K562 (cell line): ENCODE results near the gene FGGY. TPM values are rescaled to one million over a fixed set of nuclear protein-coding genes. Genes with fewer than 3 reads are reported as not detected.

Experiments used
- ATF1 ChIP-seq, 2 experiments: fragments of 450-650 bp in 1 of 2; IDR thresholded peaks; 2 replicates each; pipeline ENCODE4 v1.6.1; 2016; ENCODE audit warnings: missing compliant biosample characterization in 1 of 2, missing genetic modification characterization in 1 of 2
- ATF3 ChIP-seq, 2 experiments: fragments of 450-650 bp in 1 of 2; sonication (generic) in 1 of 2; formaldehyde crosslinking in 1 of 2; IDR thresholded peaks in 1 of 2; conservative IDR thresholded peaks in 1 of 2; 2 replicates each; pipeline versions ENCODE4 v1.6.1 to v1.8.1; 2016 to 2023; ENCODE audit warnings: mild to moderate bottlenecking in 2 of 2, moderate library complexity in 2 of 2, inconsistent platforms in 1 of 2, missing genetic modification reagents in 1 of 2
- CBFA2T2 ChIP-seq: fragments of 450-650 bp; conservative IDR thresholded peaks from 2 replicates; pipeline ENCODE4 v1.6.1; 2017; ENCODE audit warnings: mild to moderate bottlenecking
- CBX1 ChIP-seq: sonication (generic); IDR thresholded peaks from 2 replicates; pipeline ENCODE4 v1.6.1; 2016; ENCODE audit warnings: antibody characterized with exemption, low read depth, mild to moderate bottlenecking
- E2F5 ChIP-seq: sonication (generic); formaldehyde crosslinking; IDR thresholded peaks from 2 replicates; pipeline ENCODE4 v1.8.0; 2022; ENCODE audit warnings: mild to moderate bottlenecking, missing genetic modification reagents
- ESRRB ChIP-seq: fragments of 250-450 bp; sonication (Bioruptor Pico); IDR thresholded peaks from 2 replicates; pipeline ENCODE4 v1.5.0; 2020; ENCODE audit warnings: mild to moderate bottlenecking, moderate library complexity, borderline replicate concordance
- GTF3C2 ChIP-seq: IDR thresholded peaks from 3 replicates; pipeline ENCODE4 v1.6.1; 2011; ENCODE audit warnings: borderline replicate concordance, mild to moderate bottlenecking, moderate library complexity; ENCODE audit not compliant: insufficient read length; ENCODE audit errors: extremely low read depth
- NCOR1 ChIP-seq: fragments of 450-650 bp; IDR thresholded peaks from 2 replicates; pipeline ENCODE4 v1.6.1; 2016; ENCODE audit warnings: mild to moderate bottlenecking, moderate library complexity
- REST ChIP-seq, 2 experiments: fragments of 450-650 bp; formaldehyde crosslinking in 1 of 2; IDR thresholded peaks; 2 replicates each; pipeline versions ENCODE4 v1.4.0 to v1.6.1; 2014 to 2020; ENCODE audit warnings: mild to moderate bottlenecking in 2 of 2, borderline replicate concordance in 1 of 2, low read depth in 1 of 2
- TARDBP ChIP-seq: fragments of 450-650 bp; IDR thresholded peaks from 2 replicates; pipeline ENCODE4 v1.6.1; 2016
- polyA plus RNA-seq, 8 experiments: library from polyadenylated mRNA; depleted of rRNA in 4 of 8; stranded (reverse) in 5 of 8; unstranded in 3 of 8; fragments of >200 nt; fragmentation: Nextera tagmentation in 2 of 8; fragmentation: Illumina TruSeq in 1 of 8; extraction: Ambion mirVana in 2 of 8; extraction: Trizol in 1 of 8; gene quantifications; 2 replicates each; pipeline versions ENCODE4 v1.2.1 to v1.2.3, GENCODE V29; 2011 to 2014; ENCODE audit warnings: inconsistent platforms in 1 of 8, missing spikeins in 1 of 8
- total RNA-seq, 7 experiments: library from RNA; depleted of rRNA in 6 of 7; stranded (reverse); fragments of >200 nt in 6 of 7; fragmentation: Illumina TruSeq in 2 of 7; extraction: Trizol in 2 of 7; gene quantifications; 2 replicates each; pipeline versions ENCODE4 v1.2.1 to v1.2.3, GENCODE V29; 2011 to 2021; ENCODE audit warnings: low replicate concordance in 1 of 7

Gene FGGY
- total and polyA plus RNA-seq, 9 of the 15 experiments (the other 6 are each of a cell fraction or from before 2014, with no cell fraction given): 9.7 to 19.2 (median 12.6) TPM

- no peak for TF ChIP-seq ESRRB
- TF ChIP-seq ATF1 (CRISPR knock-in tag; IDR thresholded peaks at IDR 0.05): no peak
- no peak for TF ChIP-seq ATF1 (tag; IDR thresholded peaks at IDR 0.05)
- TF ChIP-seq E2F5: no peak
- peak; percentile 14; the same call in 1 of the 2 replicates for TF ChIP-seq REST (IDR thresholded peaks at IDR 0.05; ENCODE audit: borderline replicate concordance)
- no peak for TF ChIP-seq REST (CRISPR knock-in tag; IDR thresholded peaks at IDR 0.05; ENCODE audit: low read depth)
- TF ChIP-seq CBX1: no peak
- peak; percentile 77 for TF ChIP-seq CBFA2T2
- TF ChIP-seq TARDBP: no peak
- TF ChIP-seq GTF3C2: no peak
- TF ChIP-seq NCOR1: peak; percentile 64
- TF ChIP-seq ATF3 (IDR thresholded peaks at IDR 0.05): peak; percentile 23; the same call in 1 of the 2 replicates
- TF ChIP-seq ATF3 (CRISPR knock-in tag; conservative IDR thresholded peaks at IDR 0.05): no peak
These were observed 18.0 kb upstream of the FGGY start (continued) for GRCh38 chr1:59278780-59279354.
